HL-60 (cell line): Measurements from ENCODE around the gene SASH1.

Experiments used
- DNase-seq, 2 experiments: peaks; one replicate each; pipeline ENCODE4 v3.0.0-alpha.2; 2010 to 2020; ENCODE audit warnings: low read depth in 1 of 2, low spot score in 1 of 2
- H3K27ac ChIP-seq: fragments of 250-450 bp; sonication (Bioruptor Pico); replicated peaks from 2 replicates; pipeline ENCODE4 v1.5.1; 2020; ENCODE audit warnings: mild to moderate bottlenecking, moderate library complexity
- H3K27me3 ChIP-seq: fragments of 250-450 bp; sonication (Bioruptor Pico); 2 replicates; pipeline ENCODE4 v1.5.1; 2021; ENCODE audit warnings: mild to moderate bottlenecking, moderate library complexity; ENCODE audit not compliant: insufficient read depth, poor library complexity, severe bottlenecking
- H3K4me3 ChIP-seq: replicated peaks from 2 replicates; pipeline ENCODE4 v1.5.1; 2011; ENCODE audit warnings: mild to moderate bottlenecking, control low read depth, low read length; ENCODE audit not compliant: insufficient read depth
- GABPA ChIP-seq: IDR thresholded peaks from 2 replicates; pipeline ENCODE4 v1.6.1; 2012; ENCODE audit warnings: low read depth
- POLR2AphosphoS5 ChIP-seq: IDR thresholded peaks from 2 replicates; pipeline ENCODE4 v1.6.1; 2012; ENCODE audit warnings: low read depth
- SPI1 ChIP-seq: IDR thresholded peaks from 2 replicates; pipeline ENCODE4 v1.6.1; 2012; ENCODE audit warnings: low read depth, mild to moderate bottlenecking, borderline replicate concordance
- TF ChIP-seq, protein P1 (sequence below): IDR thresholded peaks from 2 replicates; pipeline ENCODE4 v1.6.1; 2012; ENCODE audit warnings: low read depth; ENCODE audit not compliant: insufficient replicate concordance
- TF ChIP-seq, protein P2 (sequence below): IDR thresholded peaks from one replicate; pipeline ENCODE4 v1.5.1; 2011; ENCODE audit warnings: low read length, control low read depth, inconsistent platforms; ENCODE audit not compliant: insufficient read depth

Gene SASH1

DNA sequence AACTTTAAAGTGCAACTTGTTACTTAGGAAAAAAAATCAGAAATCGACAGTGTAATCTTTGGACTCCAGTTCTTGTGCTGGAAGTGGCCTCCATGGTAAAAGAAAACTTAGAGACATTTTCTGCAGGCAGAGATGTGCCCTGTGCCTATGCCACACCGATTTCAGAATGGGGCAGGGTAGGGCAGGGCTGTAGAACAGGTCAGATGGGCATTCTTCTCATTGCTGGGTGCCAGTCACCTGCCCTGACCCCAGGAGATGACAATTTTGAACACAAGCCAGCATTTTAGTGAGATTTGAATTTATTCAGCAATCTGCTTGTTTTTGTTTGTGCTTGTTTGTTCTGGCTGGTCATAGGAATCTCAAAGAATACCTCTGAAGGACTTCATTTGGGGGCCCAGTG is 63.3 kb downstream of the SASH1 start:
- H3K27ac ChIP-seq: no peak overlapping the region
- TF ChIP-seq POLR2AphosphoS5 (no peak), SPI1 (no peak), GABPA (no peak)
- TF ChIP-seq, protein P1, sequence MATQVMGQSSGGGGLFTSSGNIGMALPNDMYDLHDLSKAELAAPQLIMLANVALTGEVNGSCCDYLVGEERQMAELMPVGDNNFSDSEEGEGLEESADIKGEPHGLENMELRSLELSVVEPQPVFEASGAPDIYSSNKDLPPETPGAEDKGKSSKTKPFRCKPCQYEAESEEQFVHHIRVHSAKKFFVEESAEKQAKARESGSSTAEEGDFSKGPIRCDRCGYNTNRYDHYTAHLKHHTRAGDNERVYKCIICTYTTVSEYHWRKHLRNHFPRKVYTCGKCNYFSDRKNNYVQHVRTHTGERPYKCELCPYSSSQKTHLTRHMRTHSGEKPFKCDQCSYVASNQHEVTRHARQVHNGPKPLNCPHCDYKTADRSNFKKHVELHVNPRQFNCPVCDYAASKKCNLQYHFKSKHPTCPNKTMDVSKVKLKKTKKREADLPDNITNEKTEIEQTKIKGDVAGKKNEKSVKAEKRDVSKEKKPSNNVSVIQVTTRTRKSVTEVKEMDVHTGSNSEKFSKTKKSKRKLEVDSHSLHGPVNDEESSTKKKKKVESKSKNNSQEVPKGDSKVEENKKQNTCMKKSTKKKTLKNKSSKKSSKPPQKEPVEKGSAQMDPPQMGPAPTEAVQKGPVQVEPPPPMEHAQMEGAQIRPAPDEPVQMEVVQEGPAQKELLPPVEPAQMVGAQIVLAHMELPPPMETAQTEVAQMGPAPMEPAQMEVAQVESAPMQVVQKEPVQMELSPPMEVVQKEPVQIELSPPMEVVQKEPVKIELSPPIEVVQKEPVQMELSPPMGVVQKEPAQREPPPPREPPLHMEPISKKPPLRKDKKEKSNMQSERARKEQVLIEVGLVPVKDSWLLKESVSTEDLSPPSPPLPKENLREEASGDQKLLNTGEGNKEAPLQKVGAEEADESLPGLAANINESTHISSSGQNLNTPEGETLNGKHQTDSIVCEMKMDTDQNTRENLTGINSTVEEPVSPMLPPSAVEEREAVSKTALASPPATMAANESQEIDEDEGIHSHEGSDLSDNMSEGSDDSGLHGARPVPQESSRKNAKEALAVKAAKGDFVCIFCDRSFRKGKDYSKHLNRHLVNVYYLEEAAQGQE: no peak
- TF ChIP-seq, protein P2, sequence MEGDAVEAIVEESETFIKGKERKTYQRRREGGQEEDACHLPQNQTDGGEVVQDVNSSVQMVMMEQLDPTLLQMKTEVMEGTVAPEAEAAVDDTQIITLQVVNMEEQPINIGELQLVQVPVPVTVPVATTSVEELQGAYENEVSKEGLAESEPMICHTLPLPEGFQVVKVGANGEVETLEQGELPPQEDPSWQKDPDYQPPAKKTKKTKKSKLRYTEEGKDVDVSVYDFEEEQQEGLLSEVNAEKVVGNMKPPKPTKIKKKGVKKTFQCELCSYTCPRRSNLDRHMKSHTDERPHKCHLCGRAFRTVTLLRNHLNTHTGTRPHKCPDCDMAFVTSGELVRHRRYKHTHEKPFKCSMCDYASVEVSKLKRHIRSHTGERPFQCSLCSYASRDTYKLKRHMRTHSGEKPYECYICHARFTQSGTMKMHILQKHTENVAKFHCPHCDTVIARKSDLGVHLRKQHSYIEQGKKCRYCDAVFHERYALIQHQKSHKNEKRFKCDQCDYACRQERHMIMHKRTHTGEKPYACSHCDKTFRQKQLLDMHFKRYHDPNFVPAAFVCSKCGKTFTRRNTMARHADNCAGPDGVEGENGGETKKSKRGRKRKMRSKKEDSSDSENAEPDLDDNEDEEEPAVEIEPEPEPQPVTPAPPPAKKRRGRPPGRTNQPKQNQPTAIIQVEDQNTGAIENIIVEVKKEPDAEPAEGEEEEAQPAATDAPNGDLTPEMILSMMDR: no peak
- no peak overlapping the region for H3K4me3 ChIP-seq
- DNase-seq: no peak
- no peaks in the 10 kb centered on the region for H3K27me3 ChIP-seq

DNA sequence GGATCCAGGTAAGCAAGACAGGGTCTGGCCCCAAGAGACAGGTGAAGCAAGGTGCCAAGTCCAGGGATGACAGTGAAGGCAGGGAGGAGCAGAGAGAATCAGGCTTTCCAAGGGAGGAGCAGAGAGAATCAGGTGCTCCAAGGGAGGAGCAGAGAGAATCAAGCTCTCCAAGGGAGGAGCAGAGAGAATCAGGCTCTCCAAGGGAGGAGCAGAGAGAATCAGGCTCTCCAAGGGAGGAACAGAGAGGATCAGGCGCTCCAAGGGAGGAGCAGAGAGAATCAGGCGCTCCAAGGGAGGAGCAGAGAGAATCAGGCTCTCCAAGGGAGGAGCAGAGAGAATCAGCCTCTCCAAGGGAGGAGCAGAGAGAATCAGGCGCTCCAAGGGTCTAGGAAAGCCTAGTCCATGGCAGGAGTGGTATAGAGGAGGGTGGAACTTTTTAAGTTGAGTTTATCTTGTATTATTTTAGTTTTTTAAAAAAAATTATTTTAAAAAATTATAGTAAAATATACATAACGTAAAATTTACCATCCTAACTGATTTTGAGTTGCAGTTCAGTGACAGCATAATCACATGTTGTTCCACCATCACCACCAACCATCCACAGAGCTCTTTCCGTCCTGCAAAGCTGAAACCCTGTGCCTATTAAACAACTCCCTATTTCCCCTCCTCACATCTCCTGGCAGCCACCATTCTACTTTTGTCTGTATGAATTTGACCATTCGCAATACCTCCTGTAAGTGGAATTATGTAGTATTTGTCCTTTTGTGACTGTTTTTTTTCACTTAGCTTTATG is 64.1 kb downstream of the SASH1 start:
- no peak overlapping the region for H3K4me3 ChIP-seq
- TF ChIP-seq SPI1 (no peak), GABPA (no peak), POLR2AphosphoS5 (no peak)
- TF ChIP-seq, protein P2: no peak
- TF ChIP-seq, protein P1: no peak
- no peak for DNase-seq
- H3K27ac ChIP-seq: no peak overlapping the region
- H3K27me3 ChIP-seq: no peaks in the 10 kb centered on the region

DNA sequence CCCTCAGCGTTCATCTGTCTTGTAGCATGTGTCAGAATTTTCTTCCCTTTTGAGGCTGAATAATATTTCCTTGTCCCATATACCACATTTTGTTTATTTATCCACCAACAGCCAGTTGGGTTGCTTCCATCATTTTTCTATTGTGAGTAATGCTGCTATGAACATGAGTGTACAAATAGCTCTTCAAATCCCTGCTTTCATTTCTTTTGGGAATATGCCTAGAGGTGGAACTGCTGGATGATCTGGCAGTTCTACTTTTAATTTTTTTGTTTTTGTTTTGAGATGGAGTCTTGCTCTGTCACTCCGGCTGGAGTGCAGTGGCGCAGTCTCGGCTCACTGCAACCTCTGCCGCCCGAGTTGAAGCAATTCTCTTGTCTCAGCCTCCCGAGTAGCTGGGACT is 64.7 kb downstream of the SASH1 start:
- H3K4me3 ChIP-seq: no peak overlapping the region
- TF ChIP-seq GABPA: no peak
- DNase-seq: no peak
- H3K27me3 ChIP-seq: no peaks in the 10 kb centered on the region
- no peak overlapping the region for H3K27ac ChIP-seq

DNA sequence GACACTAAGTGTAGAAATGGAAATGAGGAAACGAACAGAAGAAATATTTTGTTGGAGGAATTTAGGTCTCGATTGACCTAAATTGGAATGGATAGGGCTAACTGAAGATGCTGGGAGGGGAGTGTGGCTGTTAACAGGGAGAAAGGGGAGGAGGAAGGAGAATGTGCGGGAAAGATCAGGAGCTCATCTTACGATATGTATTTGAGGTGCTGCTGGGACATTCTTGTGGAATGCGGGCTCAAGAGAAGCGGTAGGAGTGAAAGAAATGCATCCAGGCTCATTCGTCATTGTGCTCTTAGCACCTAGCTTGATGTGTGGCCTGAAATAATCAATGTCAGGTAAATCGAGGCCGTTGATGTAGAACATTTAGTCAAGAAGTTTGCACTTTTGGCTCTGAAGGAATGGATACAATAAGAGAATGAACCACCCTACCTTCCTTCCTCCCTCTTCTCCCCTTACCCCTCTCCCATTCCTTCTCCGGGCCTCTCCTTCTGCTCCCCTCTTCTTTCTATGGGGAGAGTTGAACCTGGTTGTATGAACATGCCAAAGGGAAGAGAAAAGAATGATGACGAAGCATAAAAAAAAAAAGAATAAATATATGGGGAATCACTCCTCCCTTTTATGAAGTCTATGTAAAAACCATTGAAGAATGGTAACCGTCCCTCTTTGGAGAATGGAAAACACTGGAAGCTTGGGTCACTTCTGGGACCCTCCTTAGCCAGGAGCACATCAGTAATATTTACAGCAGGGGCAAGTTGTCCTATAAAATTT is 70.9 kb downstream of the SASH1 start:
- Histone ChIP-seq H3K27me3 (no peaks in the 10 kb centered on the region), H3K27ac (no peak overlapping the region), H3K4me3 (no peak overlapping the region)
- TF ChIP-seq, protein P1: no peak
- TF ChIP-seq POLR2AphosphoS5 (no peak), SPI1 (no peak), GABPA (no peak)
- TF ChIP-seq, protein P2: no peak
- no peak for DNase-seq
